GM12878 (cell line): ENCODE results near the gene KDSR.

ENCODE experiments used
- ATF3 ChIP-seq: IDR thresholded peaks from 2 replicates; pipeline ENCODE4 v1.6.1; 2011; ENCODE audit warnings: low read depth, mild to moderate bottlenecking, low read length, moderate library complexity, borderline replicate concordance; ENCODE audit errors: extremely low read depth
- CHD2 ChIP-seq: IDR thresholded peaks from 2 replicates; pipeline ENCODE4 v1.6.1; 2011; ENCODE audit warnings: low read depth, low read length, improper control_type of control experiment, borderline replicate concordance
- EP300 ChIP-seq, 2 experiments: fragments of 150-350 bp in 1 of 2; IDR thresholded peaks; 2 replicates each; pipeline ENCODE4 v1.6.1; 2011 to 2012; ENCODE audit warnings: low read depth in 2 of 2, low read length in 2 of 2, borderline replicate concordance in 1 of 2, improper control_type of control experiment in 1 of 2, inconsistent platforms in 1 of 2; ENCODE audit not compliant: control insufficient read depth in 1 of 2
- HDAC2 ChIP-seq: fragments of 200-600 bp; sonication (generic); IDR thresholded peaks from 2 replicates; pipeline ENCODE4 v1.6.1; 2017
- MXI1 ChIP-seq: fragments of 150-350 bp; IDR thresholded peaks from 2 replicates; pipeline ENCODE4 v1.6.1; 2011; ENCODE audit warnings: low read depth, mild to moderate bottlenecking, inconsistent platforms, low read length, improper control_type of control experiment
- POLR2AphosphoS5 ChIP-seq: IDR thresholded peaks from 2 replicates; pipeline ENCODE4 v1.6.1; 2011; ENCODE audit warnings: mild to moderate bottlenecking, low read length, inconsistent platforms
- TCF12 ChIP-seq: IDR thresholded peaks from 2 replicates; pipeline ENCODE4 v1.6.1; 2011; ENCODE audit warnings: low read depth, mild to moderate bottlenecking, low read length

GRCh38 chr18:63314062-63314790 lies 52.8 kb downstream of the KDSR start:
- no peak for TF ChIP-seq MXI1
- no peak; the same call in 1 of the 2 replicates for TF ChIP-seq POLR2AphosphoS5
- no peak for TF ChIP-seq TCF12
- no peak for TF ChIP-seq EP300 (IDR thresholded peaks at IDR 0.05; ENCODE audit: borderline replicate concordance in 1 of 2, control insufficient read depth in 1 of 2, low read depth in 2 of 2, low read length in 2 of 2)
- TF ChIP-seq CHD2 = no peak
- TF ChIP-seq HDAC2 = no peak
- no peak for TF ChIP-seq ATF3
